Erythroblast (primary cell): ENCODE results near the gene COBL.

ENCODE experiments used
- DNase-seq, 2 experiments: peaks; one replicate each; lab custom pipeline; 2025; lab: John Stamatoyannopoulos, UW
- GATA1 ChIP-seq: IDR thresholded peaks from 2 replicates; pipeline ENCODE4 v1.6.1; 2011; ENCODE audit warnings: low read depth, mild to moderate bottlenecking, control low read depth, low read length, moderate library complexity
- POLR2A ChIP-seq: IDR thresholded peaks from 2 replicates; pipeline ENCODE4 v1.6.1; 2011; ENCODE audit warnings: mild to moderate bottlenecking, low read length

Gene COBL

DNA sequence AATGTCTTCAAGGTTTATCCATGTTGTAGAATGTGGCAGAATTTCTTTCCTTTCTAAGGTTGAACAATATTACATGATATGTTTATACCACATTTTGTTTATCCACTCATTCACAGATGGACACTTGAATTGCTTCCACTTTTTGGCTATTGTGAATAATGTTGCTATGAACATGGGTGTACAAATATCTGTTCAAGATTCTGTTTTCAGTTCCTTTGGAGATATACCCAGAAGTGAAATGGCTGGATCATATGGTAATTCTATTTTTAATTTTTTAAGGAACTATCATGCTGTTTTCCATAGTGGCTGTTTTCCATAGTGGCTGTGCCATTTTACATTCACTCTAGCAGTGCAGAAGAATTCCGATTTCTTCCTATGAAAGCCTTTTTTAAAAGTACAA lies 339.2 kb downstream of the COBL start:
- TF ChIP-seq GATA1 (no peak), POLR2A (no peak)
- no peak for DNase-seq

DNA sequence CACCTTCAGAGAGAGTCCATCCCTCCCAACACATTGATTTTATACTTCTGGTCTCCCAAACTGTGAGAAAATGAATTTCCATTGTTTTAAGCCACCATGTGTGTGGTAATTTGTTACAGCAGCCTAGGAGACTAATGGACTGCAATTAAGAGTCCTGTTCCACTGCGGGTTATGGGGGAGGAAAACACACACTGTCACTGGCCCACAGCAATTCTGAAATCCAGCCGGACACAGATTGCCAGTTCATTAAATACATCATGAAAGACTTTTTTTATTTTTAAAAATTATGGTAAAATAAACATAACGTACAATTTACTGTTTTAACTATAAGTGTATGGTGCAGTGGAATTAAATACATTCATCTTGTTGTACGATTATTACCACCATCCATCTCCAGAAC lies 340.5 kb downstream of the COBL start:
- DNase-seq, result no peak
- TF ChIP-seq POLR2A (no peak), GATA1 (no peak)

DNA sequence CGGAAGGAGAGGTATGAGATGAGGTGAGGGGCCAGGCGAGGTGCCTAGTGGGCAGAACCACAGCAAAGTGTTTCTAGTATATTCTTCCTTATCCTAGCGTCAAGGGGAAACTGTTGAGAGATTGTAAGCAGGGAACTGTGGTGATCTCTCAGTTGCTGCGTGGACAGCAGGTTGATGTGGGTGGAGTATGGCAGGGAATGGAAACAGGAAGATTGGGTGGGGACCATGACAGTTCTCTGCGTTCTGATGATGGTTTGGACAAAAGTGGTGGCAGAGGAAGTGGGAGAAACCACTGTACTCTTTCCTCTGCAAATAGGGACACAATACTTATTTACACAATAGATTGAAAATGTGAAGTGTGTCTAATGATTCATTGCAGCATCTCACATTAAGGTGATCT lies 342.4 kb downstream of the COBL start:
- TF ChIP-seq GATA1 (no peak), POLR2A (no peak)
- no peak for DNase-seq

DNA sequence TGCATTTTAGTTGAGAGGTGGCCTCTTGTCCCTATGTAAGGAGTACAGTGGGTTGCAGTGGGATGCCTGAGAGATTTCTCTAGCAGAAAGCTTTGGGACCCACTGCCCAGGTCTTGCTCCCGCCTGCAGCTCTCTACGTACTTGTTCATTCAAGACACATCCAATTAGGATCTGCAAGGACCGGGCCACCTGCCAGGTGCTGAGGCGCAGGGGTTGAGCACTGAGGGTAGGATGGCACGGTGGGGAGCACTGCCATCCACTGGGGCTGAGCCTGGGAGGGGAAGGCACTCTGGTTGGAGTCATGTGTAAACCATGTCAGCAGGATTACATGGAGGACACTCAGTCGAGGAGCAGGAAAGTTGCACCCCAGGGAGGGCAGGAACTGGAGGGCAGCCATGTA lies 342.8 kb downstream of the COBL start:
- TF ChIP-seq POLR2A, result no peak
- no peak for TF ChIP-seq GATA1
- DNase-seq, result no peak

DNA sequence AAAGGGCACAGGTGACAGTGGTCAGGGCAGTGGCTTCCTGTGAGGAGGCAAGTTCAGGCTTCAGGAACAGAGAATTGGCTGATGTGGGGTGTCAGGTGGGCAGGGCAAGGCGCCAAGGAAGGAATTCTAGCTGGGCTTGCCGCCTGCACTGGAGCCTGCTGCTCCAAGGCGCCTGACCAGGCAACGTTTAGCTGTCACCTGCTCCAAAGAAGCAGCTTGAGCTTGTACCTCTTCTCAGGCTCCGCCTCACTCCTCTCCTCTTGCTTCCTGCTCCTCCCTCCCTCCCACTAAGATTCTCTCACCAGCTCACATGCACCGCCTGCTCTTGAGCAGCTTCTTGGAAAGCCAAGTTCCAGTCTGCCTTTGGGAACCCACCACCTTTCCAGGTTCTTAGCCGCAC lies 346.5 kb downstream of the COBL start:
- no peak for TF ChIP-seq GATA1
- no peak for TF ChIP-seq POLR2A
- DNase-seq, result no peak
